Chondrocyte (in vitro differentiated cells): ENCODE measurements around the gene SMARCA2. TPM values are rescaled to one million over a fixed set of nuclear protein-coding genes. Genes with fewer than 3 reads are reported as not detected.
A peak's percentile ranks its signal among the peaks of the same experiment; 100 is the strongest.

Experiments used
- DNase-seq: peaks from one replicate; pipeline ENCODE4 v3.0.0; 2021; ENCODE audit warnings: mixed read lengths, low spot score
- H3K27ac Mint-ChIP-seq: one replicate; pipeline ENCODE4 v1.8.0; 2021; ENCODE audit warnings: mild to moderate bottlenecking, moderate library complexity, mixed read lengths; ENCODE audit not compliant: unreplicated experiment
- H3K27me3 Mint-ChIP-seq: 2 replicates; pipeline ENCODE4 v1.8.0; 2021; ENCODE audit warnings: low read depth, mixed read lengths
- H3K36me3 Mint-ChIP-seq: 2 replicates; pipeline ENCODE4 v1.8.0; 2021; ENCODE audit warnings: low read depth, mixed read lengths
- H3K4me1 Mint-ChIP-seq: 2 replicates; pipeline ENCODE4 v1.8.0; 2021; ENCODE audit warnings: low read depth, mild to moderate bottlenecking, mixed read lengths
- H3K4me3 Mint-ChIP-seq: one replicate; pipeline ENCODE4 v1.8.0; 2021; ENCODE audit warnings: mild to moderate bottlenecking, moderate library complexity, mixed read lengths; ENCODE audit not compliant: unreplicated experiment
- H3K9me3 Mint-ChIP-seq: 2 replicates; pipeline ENCODE4 v1.8.0; 2021; ENCODE audit warnings: low read depth, mixed read lengths
- total RNA-seq: library from RNA; stranded (reverse); gene quantifications from 3 replicates; pipeline ENCODE4 v1.2.1, GENCODE V29; 2021
- TF ChIP-seq, protein P1 (sequence below): fragments of 200-600 bp; sonication (generic); IDR thresholded peaks from 2 replicates; pipeline ENCODE4 v1.5.0; 2021; ENCODE audit warnings: antibody characterized with exemption, mild to moderate bottlenecking, moderate library complexity

Gene SMARCA2
- total RNA-seq, 1 donor from 2014 or later, result 95.1 TPM

DNA sequence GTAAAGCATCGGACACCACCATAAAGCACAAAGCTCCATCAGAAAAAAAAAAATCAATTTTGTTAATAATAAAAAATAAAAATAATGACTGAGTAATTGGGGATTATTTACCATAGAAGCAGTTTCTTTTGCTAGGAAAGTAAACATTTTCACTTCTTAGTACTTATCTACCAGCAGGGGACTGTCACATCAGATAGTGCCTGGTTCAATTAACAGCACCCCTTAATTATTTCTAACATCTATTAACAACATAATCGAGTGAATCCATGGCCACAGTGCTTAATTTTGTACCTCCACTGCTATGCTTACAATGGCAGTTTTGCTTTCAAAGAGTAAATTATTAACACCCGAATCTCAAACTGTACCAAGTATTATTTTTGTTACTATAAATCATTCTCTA is 221.7 kb downstream of the SMARCA2 start:
- no peak overlapping the region for H3K4me3 Mint-ChIP-seq
- H3K4me1 Mint-ChIP-seq, result peaks cover 29% of the 10 kb centered on the region
- no peaks in the 10 kb centered on the region for H3K36me3 Mint-ChIP-seq
- TF ChIP-seq, protein P1, sequence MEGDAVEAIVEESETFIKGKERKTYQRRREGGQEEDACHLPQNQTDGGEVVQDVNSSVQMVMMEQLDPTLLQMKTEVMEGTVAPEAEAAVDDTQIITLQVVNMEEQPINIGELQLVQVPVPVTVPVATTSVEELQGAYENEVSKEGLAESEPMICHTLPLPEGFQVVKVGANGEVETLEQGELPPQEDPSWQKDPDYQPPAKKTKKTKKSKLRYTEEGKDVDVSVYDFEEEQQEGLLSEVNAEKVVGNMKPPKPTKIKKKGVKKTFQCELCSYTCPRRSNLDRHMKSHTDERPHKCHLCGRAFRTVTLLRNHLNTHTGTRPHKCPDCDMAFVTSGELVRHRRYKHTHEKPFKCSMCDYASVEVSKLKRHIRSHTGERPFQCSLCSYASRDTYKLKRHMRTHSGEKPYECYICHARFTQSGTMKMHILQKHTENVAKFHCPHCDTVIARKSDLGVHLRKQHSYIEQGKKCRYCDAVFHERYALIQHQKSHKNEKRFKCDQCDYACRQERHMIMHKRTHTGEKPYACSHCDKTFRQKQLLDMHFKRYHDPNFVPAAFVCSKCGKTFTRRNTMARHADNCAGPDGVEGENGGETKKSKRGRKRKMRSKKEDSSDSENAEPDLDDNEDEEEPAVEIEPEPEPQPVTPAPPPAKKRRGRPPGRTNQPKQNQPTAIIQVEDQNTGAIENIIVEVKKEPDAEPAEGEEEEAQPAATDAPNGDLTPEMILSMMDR, result peak; percentile 17
- peak overlapping the region; percentile 39 for H3K27ac Mint-ChIP-seq
- H3K9me3 Mint-ChIP-seq, result no peaks in the 10 kb centered on the region
- peaks cover 2% of the 10 kb centered on the region for H3K27me3 Mint-ChIP-seq
- no peak for DNase-seq

- Mint-ChIP-seq H3K4me1 (peaks cover 25% of the 10 kb centered on the region), H3K27ac (peak overlapping the region; percentile 70), H3K9me3 (peaks cover 4% of the 10 kb centered on the region), H3K4me3 (peak overlapping the region; percentile 80), H3K36me3 (no peaks in the 10 kb centered on the region), H3K27me3 (no peaks in the 10 kb centered on the region)
- no peak for DNase-seq
- TF ChIP-seq, protein P1, result peak; percentile 82
Observed at GRCh38 chr9:2241461-2241835, 226.3 kb downstream of the SMARCA2 start.

- Mint-ChIP-seq H3K36me3 (peaks cover 1% of the 10 kb centered on the region), H3K9me3 (peaks cover 4% of the 10 kb centered on the region), H3K4me1 (peaks cover 23% of the 10 kb centered on the region), H3K27ac (peak overlapping the region; percentile 71), H3K27me3 (no peaks in the 10 kb centered on the region), H3K4me3 (peak overlapping the region; percentile 80)
- TF ChIP-seq, protein P1, result peak; percentile 60
- peak; percentile 94 for DNase-seq
Observed at GRCh38 chr9:2241836-2242741, 226.9 kb downstream of the SMARCA2 start.

DNA sequence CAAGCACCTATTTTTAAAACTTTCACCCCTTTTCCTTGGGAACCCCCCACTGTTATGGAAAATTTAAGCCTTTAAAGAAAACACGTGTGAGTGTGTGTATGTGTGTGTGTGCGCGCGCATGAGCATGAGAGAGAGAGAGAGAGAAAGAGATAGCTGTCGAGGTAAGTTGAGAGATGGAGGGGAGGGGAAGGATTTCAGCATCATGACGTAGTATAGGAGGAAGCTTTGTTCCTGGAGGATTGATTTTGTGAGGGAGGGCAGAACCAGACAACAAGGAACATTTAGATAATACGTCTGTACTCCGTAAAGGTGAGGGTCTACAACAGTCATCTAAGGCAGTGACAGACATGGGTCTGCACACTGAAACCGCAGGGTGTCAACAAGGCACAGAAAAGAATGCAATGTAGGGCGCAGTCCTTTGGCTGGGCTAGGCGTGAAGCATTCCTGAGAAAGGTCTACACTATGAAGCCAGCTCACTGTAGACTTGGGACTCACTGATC is 227.7 kb downstream of the SMARCA2 start:
- TF ChIP-seq, protein P1, result no peak
- Mint-ChIP-seq H3K4me3 (peak overlapping the region; percentile 80), H3K27ac (peak overlapping the region; percentile 5), H3K9me3 (peaks cover 7% of the 10 kb centered on the region), H3K4me1 (peaks cover 21% of the 10 kb centered on the region), H3K36me3 (peaks cover 1% of the 10 kb centered on the region), H3K27me3 (no peaks in the 10 kb centered on the region)
- no peak for DNase-seq
